ENCODE data around the gene ARHGAP24.

GRCh38 chr4:85426366-85426765, 48.6 kb upstream of the ARHGAP24 start:
- no peak for TF ChIP-seq REST (IDR thresholded peaks at IDR 0.05; ENCODE audit: insufficient read depth in 1 of 2, low read depth in 2 of 2, low read length in 2 of 2)
- no peak for TF ChIP-seq POLR2AphosphoS5 (IDR thresholded peaks at IDR 0.05; ENCODE audit: low read depth, low read length)
- TF ChIP-seq SIN3A (IDR thresholded peaks at IDR 0.05; ENCODE audit: borderline replicate concordance, insufficient read depth, low read length) = no peak
